T-helper 17 cell (primary cell): ENCODE results near the gene ARF3. TPM values are rescaled to one million over a fixed set of nuclear protein-coding genes. Genes with fewer than 3 reads are reported as not detected.
"Not testable (repeated sequence)": the region's sequence is repeated elsewhere in the genome, so short reads cannot be mapped to it uniquely, and the experiment has no call there.

ENCODE experiments used
- ATAC-seq: fragments of 150-1000 bp; cut with Tn5 transposase; 2 replicates; pipeline ENCODE4 v1.10.0; 2021; ENCODE audit warnings: mild to moderate bottlenecking, moderate library complexity
- DNase-seq, 3 donors: peaks; one replicate each; pipeline versions ENCODE4 v3.0.0 to v3.0.0-alpha.2; 2020 to 2021
- H3K9me3 ChIP-seq: one replicate; pipeline ENCODE4 v1.7.0; 2013; ENCODE audit warnings: low read length, mild to moderate bottlenecking; ENCODE audit not compliant: control insufficient read depth, poor library complexity, severe bottlenecking
- H3K27ac Mint-ChIP-seq: one replicate; pipeline ENCODE4 v1.8.0; 2022; ENCODE audit warnings: mild to moderate bottlenecking, moderate library complexity, mixed read lengths
- H3K27me3 Mint-ChIP-seq: one replicate; pipeline ENCODE4 v1.8.0; 2022; ENCODE audit warnings: mixed read lengths
- H3K36me3 Mint-ChIP-seq: one replicate; pipeline ENCODE4 v1.8.0; 2022; ENCODE audit warnings: low read depth, mixed read lengths
- H3K4me1 Mint-ChIP-seq: one replicate; pipeline ENCODE4 v1.8.0; 2022; ENCODE audit warnings: mild to moderate bottlenecking, mixed read lengths
- H3K4me3 Mint-ChIP-seq: one replicate; pipeline ENCODE4 v1.8.0; 2022; ENCODE audit warnings: mild to moderate bottlenecking, moderate library complexity, mixed read lengths
- total RNA-seq, 4 donors: library from RNA in 2 of 4; stranded (reverse) in 2 of 4; gene quantifications; one replicate each; pipeline ENCODE4 v1.2.3 and lab custom pipeline; 2022 to 2026

The ARF3 gene
- total RNA-seq, 2 donors from 2014 or later = 80.1 to 111 TPM

- Mint-ChIP-seq H3K4me3 (peak within 1 kb of the TSS; percentile 92), H3K36me3 (peaks cover 9% of the 10 kb centered on the region), H3K27me3 (no peaks in the 10 kb centered on the region), H3K4me1 (peaks cover 47% of the 10 kb centered on the region), H3K27ac (peak within 1 kb of the TSS; percentile 93)
- ATAC-seq = peak; percentile 81
- DNase-seq = peak; percentile 56 to 71 (median 61)
- H3K9me3 ChIP-seq = no peaks in the 10 kb centered on the region
These were observed 31.8 kb downstream of the ARF3 start, which contains the start of gene FKBP11 for GRCh38 chr12:48925304-48926011. TSS of gene FKBP11 (minus strand) at chr12:48925492. CDS start at chr12:48925428, 64 bp downstream.

GRCh38 chr12:48924617-48925303 is 32.5 kb downstream of the ARF3 start:
- DNase-seq (peak; percentile 59 to 73 (median 69)), ATAC-seq (peak; percentile 79)
- Mint-ChIP-seq H3K4me3 (peak overlapping the region; percentile 92), H3K27ac (peak overlapping the region; percentile 93), H3K4me1 (peaks cover 42% of the 10 kb centered on the region), H3K36me3 (peaks cover 6% of the 10 kb centered on the region), H3K27me3 (no peaks in the 10 kb centered on the region)
- H3K9me3 ChIP-seq = no peaks in the 10 kb centered on the region

DNA sequence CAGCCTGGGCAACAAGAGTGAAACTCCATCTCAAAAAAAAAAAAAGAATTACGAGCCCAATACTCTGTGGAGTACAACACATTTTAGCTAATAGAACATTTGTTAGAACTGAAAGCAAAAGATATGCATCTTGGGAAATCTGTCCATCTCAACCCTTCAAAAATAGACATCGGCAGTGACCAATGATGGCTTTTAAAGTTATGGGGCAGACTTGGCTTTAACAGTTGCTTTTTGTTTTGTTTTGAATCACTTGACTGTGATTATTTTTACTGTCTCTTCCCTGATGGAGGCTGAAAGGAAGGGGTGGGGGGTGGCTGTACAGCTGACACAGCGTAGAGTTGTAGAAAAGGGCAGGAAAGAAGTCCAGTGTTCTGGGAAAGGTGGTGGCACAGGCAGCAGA is 34.2 kb downstream of the ARF3 start:
- no peak for ATAC-seq
- Mint-ChIP-seq H3K27me3 (no peaks in the 10 kb centered on the region), H3K4me3 (peak overlapping the region; percentile 92)

GRCh38 chr12:48917857-48918537 is 39.3 kb downstream of the ARF3 start:
- Mint-ChIP-seq H3K36me3 (peaks cover 2% of the 10 kb centered on the region), H3K27ac (peak overlapping the region; percentile 94), H3K4me3 (peak overlapping the region; percentile 94), H3K4me1 (peaks cover 34% of the 10 kb centered on the region), H3K27me3 (no peaks in the 10 kb centered on the region)
- ATAC-seq (peak; percentile 93), DNase-seq (peak; percentile 14 to 21 (median 18))
- H3K9me3 ChIP-seq = no peaks in the 10 kb centered on the region

More for the DNA sequence above, 34.2 kb downstream of the ARF3 start:
- peaks cover 43% of the 10 kb centered on the region for H3K4me1 Mint-ChIP-seq
- peak overlapping the region; percentile 93 for H3K27ac Mint-ChIP-seq
- no peak for DNase-seq
- H3K36me3 Mint-ChIP-seq = peaks cover 2% of the 10 kb centered on the region
- H3K9me3 ChIP-seq = no peaks in the 10 kb centered on the region

- ATAC-seq = no peak
- DNase-seq = no peak
- H3K4me3 Mint-ChIP-seq = no peak overlapping the region
- H3K36me3 Mint-ChIP-seq = no peaks in the 10 kb centered on the region
- no peak overlapping the region for H3K27ac Mint-ChIP-seq
- H3K27me3 Mint-ChIP-seq = no peaks in the 10 kb centered on the region
- no peaks in the 10 kb centered on the region for H3K9me3 ChIP-seq
- H3K4me1 Mint-ChIP-seq = peaks cover 5% of the 10 kb centered on the region
These were observed 47.1 kb downstream of the ARF3 start for GRCh38 chr12:48910196-48910595.

- not testable (repeated sequence) for H3K9me3 ChIP-seq, DNase-seq, ATAC-seq, H3K4me1 Mint-ChIP-seq, H3K36me3 Mint-ChIP-seq, H3K4me3 Mint-ChIP-seq, H3K27ac Mint-ChIP-seq, H3K27me3 Mint-ChIP-seq
These were observed 47.6 kb downstream of the ARF3 start for GRCh38 chr12:48909698-48910097.

DNA sequence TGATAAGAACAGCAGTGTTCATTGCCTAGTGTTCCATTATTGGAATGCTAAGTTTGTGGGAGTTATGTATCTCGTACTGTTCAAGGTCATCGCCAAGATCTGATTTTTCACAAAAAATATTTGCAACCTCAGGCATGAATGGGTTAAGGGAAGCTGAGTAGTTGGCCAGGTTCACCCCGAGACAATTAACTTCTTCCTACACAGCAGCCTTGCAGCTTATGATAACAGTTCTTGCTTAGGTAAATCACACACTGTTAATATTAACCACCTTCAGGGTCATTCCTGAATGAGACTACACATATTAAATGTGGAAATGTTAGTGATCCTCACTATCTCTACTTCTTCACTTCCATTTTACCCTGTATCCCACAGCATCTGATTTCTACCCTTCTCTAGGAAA is 50.0 kb downstream of the ARF3 start:
- H3K9me3 ChIP-seq = no peaks in the 10 kb centered on the region
- DNase-seq (no peak), ATAC-seq (no peak)
- H3K36me3 Mint-ChIP-seq = no peaks in the 10 kb centered on the region
- H3K27ac Mint-ChIP-seq = no peak overlapping the region
- H3K27me3 Mint-ChIP-seq = no peaks in the 10 kb centered on the region
- H3K4me3 Mint-ChIP-seq = no peak overlapping the region
- peaks cover 9% of the 10 kb centered on the region for H3K4me1 Mint-ChIP-seq

- ATAC-seq = peak; percentile 100
- Mint-ChIP-seq H3K36me3 (no peaks in the 10 kb centered on the region), H3K4me3 (peak overlapping the region; percentile 33)
These were observed 53.3 kb downstream of the ARF3 start for GRCh38 chr12:48903982-48904411.

DNA sequence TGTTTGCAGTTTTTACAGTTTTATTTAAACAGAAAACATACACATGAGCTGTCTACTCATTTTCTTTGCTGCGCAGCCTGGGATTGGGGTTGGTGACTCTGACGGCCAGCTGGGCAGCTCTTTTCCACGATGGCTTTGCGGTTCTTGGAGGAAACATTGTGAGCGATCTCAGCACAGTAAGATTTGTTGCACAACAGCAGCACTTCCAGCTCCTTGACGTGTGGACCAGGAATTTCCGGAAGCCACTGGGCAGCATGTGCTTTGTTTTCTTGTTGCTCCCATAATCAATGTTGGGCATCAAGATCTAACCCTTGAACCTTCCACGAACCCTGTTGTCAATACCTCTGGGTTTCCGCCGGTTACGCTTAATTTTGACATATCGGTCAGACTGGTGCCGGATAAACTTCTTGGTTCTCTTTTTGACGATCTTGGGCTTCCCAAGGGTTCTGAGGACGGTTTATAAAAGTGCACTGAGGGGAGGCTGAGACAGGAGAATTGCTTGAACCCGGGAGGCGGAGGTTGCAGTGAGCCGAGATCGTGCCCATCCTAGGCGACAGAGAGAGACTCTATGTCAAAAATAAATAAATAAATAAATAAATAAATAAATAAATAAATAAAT is 53.8 kb downstream of the ARF3 start:
- DNase-seq = no peak
- Mint-ChIP-seq H3K27ac (no peak overlapping the region), H3K27me3 (peaks cover 4% of the 10 kb centered on the region), H3K4me3 (no peak overlapping the region), H3K4me1 (peaks cover 5% of the 10 kb centered on the region), H3K36me3 (no peaks in the 10 kb centered on the region)
- ATAC-seq = no peak
- H3K9me3 ChIP-seq = no peaks in the 10 kb centered on the region

More at GRCh38 chr12:48903982-48904411, 53.3 kb downstream of the ARF3 start:
- Mint-ChIP-seq H3K27me3 (no peaks in the 10 kb centered on the region), H3K4me1 (peaks cover 5% of the 10 kb centered on the region), H3K27ac (peak overlapping the region; percentile 67)
- peak; percentile 61 to 85 (median 70) for DNase-seq
- no peaks in the 10 kb centered on the region for H3K9me3 ChIP-seq

- H3K27ac Mint-ChIP-seq = no peak overlapping the region
- peaks cover 8% of the 10 kb centered on the region for H3K27me3 Mint-ChIP-seq
- no peaks in the 10 kb centered on the region for H3K36me3 Mint-ChIP-seq
- no peaks in the 10 kb centered on the region for H3K9me3 ChIP-seq
- H3K4me1 Mint-ChIP-seq = peaks cover 4% of the 10 kb centered on the region
- no peak overlapping the region for H3K4me3 Mint-ChIP-seq
- no peak for DNase-seq
- ATAC-seq = no peak
These were observed 56.0 kb downstream of the ARF3 start for GRCh38 chr12:48901278-48901677.

- no peak for ATAC-seq
- peaks cover 4% of the 10 kb centered on the region for H3K4me1 Mint-ChIP-seq
- peaks cover 8% of the 10 kb centered on the region for H3K27me3 Mint-ChIP-seq
- H3K9me3 ChIP-seq = no peaks in the 10 kb centered on the region
- no peak overlapping the region for H3K4me3 Mint-ChIP-seq
- H3K36me3 Mint-ChIP-seq = no peaks in the 10 kb centered on the region
- no peak for DNase-seq
- H3K27ac Mint-ChIP-seq = no peak overlapping the region
These were observed 57.6 kb downstream of the ARF3 start for GRCh38 chr12:48899651-48900050.

- peaks cover 2% of the 10 kb centered on the region for H3K4me1 Mint-ChIP-seq
These were observed 63.0 kb downstream of the ARF3 start for GRCh38 chr12:48894271-48894670.

More at GRCh38 chr12:48894271-48894670, 63.0 kb downstream of the ARF3 start:
- no peak for DNase-seq
- Mint-ChIP-seq H3K27me3 (peaks cover 22% of the 10 kb centered on the region), H3K36me3 (no peaks in the 10 kb centered on the region), H3K27ac (no peak overlapping the region), H3K4me3 (no peak overlapping the region)
- ATAC-seq = no peak
- no peaks in the 10 kb centered on the region for H3K9me3 ChIP-seq
